ENCODE measurements around the gene CHPF.
A peak's percentile ranks its signal among the peaks of the same experiment; 100 is the strongest.

The CHPF gene

DNA sequence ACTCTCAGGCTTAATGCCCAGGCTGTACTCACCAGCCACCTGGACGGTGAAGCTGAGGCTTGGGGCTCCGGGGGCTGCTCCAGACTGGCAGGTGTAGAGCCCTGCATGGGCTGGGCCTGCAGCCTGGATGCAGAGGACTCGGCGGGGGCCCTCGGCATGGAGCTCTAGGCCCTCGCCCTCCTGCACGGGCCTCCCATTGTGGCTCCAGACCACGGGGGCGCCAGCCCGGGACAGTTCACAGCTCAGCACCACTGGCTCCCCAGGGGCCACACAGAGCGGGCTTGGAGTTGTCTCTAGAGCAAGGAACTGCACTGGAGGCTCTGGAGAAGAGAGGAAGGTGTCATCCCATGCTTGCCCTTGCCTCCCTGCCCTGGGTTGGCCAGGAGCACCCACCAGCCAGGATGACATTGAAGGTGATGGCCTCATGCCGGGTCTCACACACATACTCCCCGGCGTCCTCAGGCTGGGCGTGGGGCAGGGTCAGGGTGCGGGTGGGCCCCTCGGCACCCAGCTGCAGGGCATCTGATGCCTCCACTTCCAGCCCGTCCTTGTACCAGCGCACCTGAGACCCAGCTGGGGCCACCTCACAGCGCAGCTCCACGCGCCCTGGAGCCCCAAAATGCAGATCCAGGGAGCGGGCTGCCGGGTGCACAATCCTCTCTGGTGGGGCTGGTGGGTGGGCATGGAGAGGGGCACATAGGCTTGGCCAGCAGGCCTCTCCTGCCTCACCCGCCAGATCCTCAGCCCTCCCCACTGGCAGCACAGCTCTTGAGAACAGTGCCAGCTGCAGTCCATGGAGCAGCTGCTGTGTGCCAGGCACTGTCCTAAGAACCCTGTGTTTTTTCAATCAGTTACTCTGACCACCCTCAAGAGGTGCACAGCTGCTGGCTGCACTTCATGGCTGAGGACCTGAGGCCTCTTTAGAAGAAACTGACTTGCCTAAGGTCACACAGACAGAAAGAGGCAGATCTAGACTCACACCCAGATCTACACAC is 14.5 kb upstream of the CHPF start:
- Histone ChIP-seq H3K27me3 (ENCODE audit: control insufficient read depth, insufficient read depth, low read length) (peaks cover 13% of the 10 kb centered on the region), H3K36me3 (ENCODE audit: control insufficient read depth, insufficient read depth, low read length) (peaks cover 35% of the 10 kb centered on the region), H3K27ac (ENCODE audit: low read depth, low read length) (no peak overlapping the region), H3K4me3 (ENCODE audit: low read depth, low read length) (no peak overlapping the region), H3K9me3 (ENCODE audit: control insufficient read depth, insufficient read depth, low read depth, low read length) (no peaks in the 10 kb centered on the region), H3K9ac (ENCODE audit: low read length) (no peak overlapping the region), H3K4me1 (ENCODE audit: control insufficient read depth, insufficient read depth, low read length) (peaks cover 34% of the 10 kb centered on the region)

DNA sequence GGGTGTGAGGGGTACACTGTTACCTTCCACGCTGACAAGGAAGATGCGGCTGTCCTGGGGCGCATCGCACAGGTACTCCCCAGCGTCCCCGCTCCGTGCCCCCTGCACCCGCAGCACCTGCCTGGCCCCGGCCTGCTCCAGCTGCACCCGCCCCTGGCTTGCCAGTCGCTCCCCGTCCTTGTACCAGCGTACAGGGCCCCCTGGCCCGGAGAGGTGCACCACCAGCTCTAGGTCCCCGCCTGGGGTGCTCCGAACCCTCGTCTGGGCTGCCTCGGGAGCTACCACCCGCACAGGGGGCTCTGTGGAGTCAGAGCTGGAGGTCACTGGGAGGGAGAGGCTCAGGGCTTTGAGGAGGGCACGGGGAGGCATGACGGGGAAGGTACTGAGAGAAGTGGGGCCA is 13.7 kb upstream of the CHPF start:
- no peaks in the 10 kb centered on the region for H3K9me3 ChIP-seq (ENCODE audit: control insufficient read depth, insufficient read depth, low read depth, low read length)
- H3K27ac ChIP-seq (ENCODE audit: low read depth, low read length), result no peak overlapping the region
- peaks cover 30% of the 10 kb centered on the region for H3K4me1 ChIP-seq (ENCODE audit: control insufficient read depth, insufficient read depth, low read length)
- H3K27me3 ChIP-seq (ENCODE audit: control insufficient read depth, insufficient read depth, low read length), result peaks cover 17% of the 10 kb centered on the region
- H3K9ac ChIP-seq (ENCODE audit: low read length), result no peak overlapping the region
- H3K36me3 ChIP-seq (ENCODE audit: control insufficient read depth, insufficient read depth, low read length), result peaks cover 27% of the 10 kb centered on the region
- H3K4me3 ChIP-seq (ENCODE audit: low read depth, low read length), result no peak overlapping the region

DNA sequence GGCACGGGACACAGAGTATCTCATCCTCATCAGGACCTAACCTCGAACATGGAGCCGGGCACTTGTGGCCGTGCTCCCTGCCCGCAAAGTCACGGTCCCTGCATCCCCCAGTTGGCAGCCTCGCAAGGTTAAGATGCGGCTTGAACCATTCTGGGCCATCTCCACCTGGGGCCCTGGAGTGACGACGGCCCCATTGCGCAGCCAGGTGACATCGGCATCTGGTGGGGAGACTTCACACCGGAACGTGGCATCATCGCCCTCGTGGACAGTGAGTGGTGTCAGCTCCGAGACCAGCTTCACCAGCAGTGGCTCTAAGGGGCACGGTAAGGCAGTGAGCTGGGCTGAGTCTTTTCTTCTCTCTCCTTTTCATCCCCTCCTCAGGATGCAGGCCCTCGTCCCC is 12.8 kb upstream of the CHPF start:
- H3K27ac ChIP-seq (ENCODE audit: low read depth, low read length), result no peak overlapping the region
- no peak overlapping the region for H3K9ac ChIP-seq (ENCODE audit: low read length)
- peaks cover 22% of the 10 kb centered on the region for H3K4me1 ChIP-seq (ENCODE audit: control insufficient read depth, insufficient read depth, low read length)
- peaks cover 21% of the 10 kb centered on the region for H3K36me3 ChIP-seq (ENCODE audit: control insufficient read depth, insufficient read depth, low read length)
- no peaks in the 10 kb centered on the region for H3K9me3 ChIP-seq (ENCODE audit: control insufficient read depth, insufficient read depth, low read depth, low read length)
- peaks cover 17% of the 10 kb centered on the region for H3K27me3 ChIP-seq (ENCODE audit: control insufficient read depth, insufficient read depth, low read length)
- no peak overlapping the region for H3K4me3 ChIP-seq (ENCODE audit: low read depth, low read length)

DNA sequence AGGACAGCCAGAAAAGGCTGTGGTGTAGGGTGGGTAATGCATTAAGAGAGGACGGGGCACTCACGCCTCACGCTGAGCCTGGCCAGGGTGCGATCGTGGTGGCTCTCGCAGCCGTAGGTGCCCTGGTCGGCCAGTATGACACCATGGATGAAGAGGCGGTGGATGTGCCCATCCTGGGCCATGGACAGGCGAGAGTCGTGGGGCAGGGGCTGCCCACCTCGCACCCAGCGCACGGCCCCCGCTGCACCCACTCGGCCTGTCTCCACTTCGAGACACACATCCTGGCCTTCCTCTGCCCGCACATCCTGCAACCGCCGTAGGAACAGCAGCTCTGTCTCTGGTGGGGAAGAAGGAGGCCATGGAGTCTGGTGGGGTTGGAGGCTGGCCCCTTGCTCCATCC is 12.3 kb upstream of the CHPF start:
- no peaks in the 10 kb centered on the region for H3K9me3 ChIP-seq (ENCODE audit: control insufficient read depth, insufficient read depth, low read depth, low read length)
- no peak overlapping the region for H3K27ac ChIP-seq (ENCODE audit: low read depth, low read length)
- H3K4me1 ChIP-seq (ENCODE audit: control insufficient read depth, insufficient read depth, low read length), result peaks cover 21% of the 10 kb centered on the region
- H3K27me3 ChIP-seq (ENCODE audit: control insufficient read depth, insufficient read depth, low read length), result peaks cover 22% of the 10 kb centered on the region
- H3K9ac ChIP-seq (ENCODE audit: low read length), result no peak overlapping the region
- no peak overlapping the region for H3K4me3 ChIP-seq (ENCODE audit: low read depth, low read length)
- peaks cover 21% of the 10 kb centered on the region for H3K36me3 ChIP-seq (ENCODE audit: control insufficient read depth, insufficient read depth, low read length)

DNA sequence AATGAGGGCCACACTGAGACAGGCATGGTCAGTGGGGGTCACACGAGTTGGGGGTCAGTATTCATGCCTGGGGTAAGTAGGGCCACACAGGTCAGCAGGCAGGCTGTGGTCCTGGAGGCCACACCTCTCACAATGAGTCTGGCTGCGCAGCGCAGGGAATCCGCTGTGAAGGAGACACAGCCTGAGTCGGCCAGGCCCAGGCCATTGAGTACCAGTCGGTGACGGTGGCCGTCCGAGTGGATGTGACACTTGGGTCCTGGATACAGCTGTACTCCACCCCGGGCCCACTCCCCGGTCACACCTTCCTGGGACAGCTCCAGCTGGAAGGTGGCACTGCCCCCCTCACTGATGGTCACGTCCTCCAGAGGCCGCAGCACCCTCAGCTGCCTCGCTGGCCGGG is 10.7 kb upstream of the CHPF start:
- H3K36me3 ChIP-seq (ENCODE audit: control insufficient read depth, insufficient read depth, low read length), result peaks cover 20% of the 10 kb centered on the region
- no peak overlapping the region for H3K4me3 ChIP-seq (ENCODE audit: low read depth, low read length)
- no peak overlapping the region for H3K27ac ChIP-seq (ENCODE audit: low read depth, low read length)
- H3K9ac ChIP-seq (ENCODE audit: low read length), result no peak overlapping the region
- peaks cover 28% of the 10 kb centered on the region for H3K27me3 ChIP-seq (ENCODE audit: control insufficient read depth, insufficient read depth, low read length)
- peaks cover 12% of the 10 kb centered on the region; the same call in 1 of the 2 replicates for H3K4me1 ChIP-seq (ENCODE audit: control insufficient read depth, insufficient read depth, low read length)
- H3K9me3 ChIP-seq (ENCODE audit: control insufficient read depth, insufficient read depth, low read depth, low read length), result no peaks in the 10 kb centered on the region

DNA sequence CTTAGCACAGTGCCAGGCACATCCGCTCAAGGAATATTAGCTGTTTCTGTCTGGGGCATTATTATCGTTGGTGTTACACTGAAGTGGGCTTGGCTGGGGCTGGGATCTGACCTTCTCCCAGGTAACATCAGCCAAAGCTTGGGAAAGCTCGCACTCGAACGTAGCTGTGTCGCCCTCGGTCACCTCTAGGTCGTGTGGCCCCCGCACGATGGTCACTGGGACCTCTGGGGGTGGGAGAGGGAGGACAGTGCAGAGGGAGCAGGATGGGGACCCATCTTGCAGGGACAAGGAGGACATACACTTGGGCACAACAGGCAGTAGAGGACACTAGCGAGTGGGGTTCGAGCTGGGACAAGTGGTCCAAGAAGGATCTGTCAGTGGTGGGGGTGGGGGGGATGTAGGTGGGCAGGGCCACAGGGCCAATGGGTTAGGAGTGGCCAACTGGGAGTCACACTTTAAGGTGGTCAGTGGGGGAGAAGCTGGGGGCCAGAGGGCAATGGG is 9.9 kb upstream of the CHPF start:
- Histone ChIP-seq H3K36me3 (ENCODE audit: control insufficient read depth, insufficient read depth, low read length) (peaks cover 14% of the 10 kb centered on the region), H3K9ac (ENCODE audit: low read length) (no peak overlapping the region), H3K9me3 (ENCODE audit: control insufficient read depth, insufficient read depth, low read depth, low read length) (no peaks in the 10 kb centered on the region), H3K27me3 (ENCODE audit: control insufficient read depth, insufficient read depth, low read length) (peaks cover 28% of the 10 kb centered on the region), H3K4me3 (ENCODE audit: low read depth, low read length) (peak overlapping the region; percentile 84), H3K27ac (ENCODE audit: low read depth, low read length) (no peak overlapping the region), H3K4me1 (ENCODE audit: control insufficient read depth, insufficient read depth, low read length) (peaks cover 12% of the 10 kb centered on the region; the same call in 1 of the 2 replicates)

DNA sequence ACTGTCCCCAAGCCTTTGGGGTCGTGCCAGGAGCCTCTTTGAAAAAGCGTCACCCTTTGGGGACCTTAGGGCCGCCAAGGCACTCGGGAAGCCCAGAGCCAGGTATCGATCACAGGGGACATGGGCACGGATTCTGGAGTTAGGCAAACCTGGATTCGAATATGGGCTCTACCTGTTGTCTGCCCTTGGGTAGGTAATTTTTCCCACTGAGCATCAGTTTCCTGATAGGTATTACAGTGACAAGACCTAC is 9.5 kb upstream of the CHPF start:
- H3K9ac ChIP-seq (ENCODE audit: low read length), result peak overlapping the region; percentile 53
- peaks cover 28% of the 10 kb centered on the region for H3K27me3 ChIP-seq (ENCODE audit: control insufficient read depth, insufficient read depth, low read length)
- H3K4me1 ChIP-seq (ENCODE audit: control insufficient read depth, insufficient read depth, low read length), result peaks cover 12% of the 10 kb centered on the region; the same call in 1 of the 2 replicates
- no peaks in the 10 kb centered on the region for H3K9me3 ChIP-seq (ENCODE audit: control insufficient read depth, insufficient read depth, low read depth, low read length)
- peak overlapping the region; percentile 84 for H3K4me3 ChIP-seq (ENCODE audit: low read depth, low read length)
- H3K36me3 ChIP-seq (ENCODE audit: control insufficient read depth, insufficient read depth, low read length), result peaks cover 17% of the 10 kb centered on the region
- H3K27ac ChIP-seq (ENCODE audit: low read depth, low read length), result no peak overlapping the region

DNA sequence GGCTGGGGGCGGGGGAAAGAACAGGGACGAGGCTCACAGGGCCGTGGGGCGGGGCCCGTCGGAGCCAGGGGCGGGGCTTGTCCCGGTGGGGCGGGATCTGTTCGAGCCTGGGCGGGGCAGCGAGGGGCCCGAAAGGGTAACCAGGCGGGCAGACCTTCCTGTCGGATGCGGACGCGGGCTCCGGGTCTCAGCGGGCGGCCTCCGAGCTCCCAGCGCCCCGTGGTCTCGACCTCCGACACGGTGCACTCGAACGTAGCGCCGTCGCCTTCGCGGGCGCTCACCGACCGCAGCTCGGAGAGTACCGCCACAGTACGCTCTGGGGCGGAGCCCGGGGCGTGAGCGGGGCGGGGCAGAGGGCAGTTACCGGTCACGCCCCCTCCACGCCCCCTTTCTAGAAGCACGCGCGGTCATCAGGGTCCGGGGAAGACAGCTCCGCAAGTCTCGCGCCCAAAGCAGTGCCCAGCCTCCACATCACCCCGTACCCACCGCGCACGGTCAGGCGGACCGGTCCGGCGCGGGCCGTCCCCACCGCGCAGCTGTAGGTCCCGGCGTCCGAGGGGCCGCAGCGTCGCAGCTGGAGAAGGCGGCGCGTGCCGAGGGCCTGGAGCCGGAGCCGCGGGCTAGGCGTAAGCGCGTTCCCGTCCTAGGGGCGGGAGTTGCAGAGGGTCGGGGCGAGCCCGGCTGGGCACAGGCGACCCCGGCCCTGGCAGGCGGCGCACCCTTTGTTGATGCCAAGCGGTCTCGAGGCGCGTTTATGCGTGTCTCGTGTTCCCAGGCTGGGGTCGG is 9.0 kb upstream of the CHPF start:
- peak overlapping the region; percentile 73 for H3K9ac ChIP-seq (ENCODE audit: low read length)
- H3K27me3 ChIP-seq (ENCODE audit: control insufficient read depth, insufficient read depth, low read length), result peaks cover 28% of the 10 kb centered on the region
- peaks cover 21% of the 10 kb centered on the region for H3K36me3 ChIP-seq (ENCODE audit: control insufficient read depth, insufficient read depth, low read length)
- peak overlapping the region; percentile 84 for H3K4me3 ChIP-seq (ENCODE audit: low read depth, low read length)
- no peak overlapping the region for H3K27ac ChIP-seq (ENCODE audit: low read depth, low read length)
- no peaks in the 10 kb centered on the region for H3K9me3 ChIP-seq (ENCODE audit: control insufficient read depth, insufficient read depth, low read depth, low read length)
- H3K4me1 ChIP-seq (ENCODE audit: control insufficient read depth, insufficient read depth, low read length), result peaks cover 12% of the 10 kb centered on the region; the same call in 1 of the 2 replicates

DNA sequence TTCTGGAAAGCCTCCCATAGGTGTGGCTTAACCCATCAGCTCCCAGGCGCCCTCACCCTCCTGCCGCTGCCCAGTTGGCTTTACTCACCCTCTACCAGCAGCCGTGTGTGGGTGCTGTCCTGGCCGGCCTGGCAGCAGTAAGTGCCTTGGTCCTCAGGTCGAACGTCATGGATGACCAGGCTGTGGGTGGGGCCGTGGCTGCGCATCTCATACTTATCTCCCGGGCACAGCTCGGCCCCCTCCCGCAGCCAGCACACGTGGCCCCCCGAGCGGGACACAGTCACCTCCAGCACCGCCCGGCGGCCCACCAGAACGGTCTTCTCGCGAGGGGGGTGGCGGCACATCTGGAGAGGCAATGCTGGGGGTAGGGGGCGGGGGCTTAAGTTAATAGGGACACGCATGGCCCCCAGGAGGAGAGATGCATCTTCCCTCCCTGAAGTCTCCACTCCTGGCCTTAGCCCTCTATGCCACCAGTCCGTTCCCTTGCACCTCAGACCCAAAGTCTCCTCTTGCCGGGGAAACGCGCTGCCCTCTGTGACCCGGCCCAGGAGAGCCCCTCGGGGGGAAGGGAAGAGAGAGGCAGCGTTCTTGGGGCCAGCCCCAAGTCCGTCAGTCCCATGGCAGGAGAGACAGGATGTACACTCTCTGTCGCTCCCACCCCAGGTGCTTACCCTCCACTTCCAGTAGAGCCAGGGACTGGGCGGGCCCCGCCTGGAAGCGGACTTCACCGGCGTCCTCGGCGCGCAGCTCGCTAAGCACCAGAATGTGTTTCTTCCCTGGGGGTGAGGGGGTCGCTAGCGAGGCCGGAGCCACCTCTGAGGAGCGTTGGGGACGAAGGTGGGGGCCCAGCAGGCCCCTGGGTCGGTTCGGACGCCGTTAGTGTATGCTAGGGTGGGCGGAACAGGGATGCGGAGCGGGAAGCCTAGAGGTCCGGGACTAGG is 8.1 kb upstream of the CHPF start:
- peaks cover 28% of the 10 kb centered on the region for H3K27me3 ChIP-seq (ENCODE audit: control insufficient read depth, insufficient read depth, low read length)
- H3K9me3 ChIP-seq (ENCODE audit: control insufficient read depth, insufficient read depth, low read depth, low read length), result no peaks in the 10 kb centered on the region
- H3K36me3 ChIP-seq (ENCODE audit: control insufficient read depth, insufficient read depth, low read length), result peaks cover 19% of the 10 kb centered on the region
- peak overlapping the region; percentile 73 for H3K9ac ChIP-seq (ENCODE audit: low read length)
- H3K27ac ChIP-seq (ENCODE audit: low read depth, low read length), result peak overlapping the region; percentile 48; the same call in 1 of the 2 replicates
- H3K4me1 ChIP-seq (ENCODE audit: control insufficient read depth, insufficient read depth, low read length), result peaks cover 12% of the 10 kb centered on the region; the same call in 1 of the 2 replicates
- H3K4me3 ChIP-seq (ENCODE audit: low read depth, low read length), result peak overlapping the region; percentile 84

DNA sequence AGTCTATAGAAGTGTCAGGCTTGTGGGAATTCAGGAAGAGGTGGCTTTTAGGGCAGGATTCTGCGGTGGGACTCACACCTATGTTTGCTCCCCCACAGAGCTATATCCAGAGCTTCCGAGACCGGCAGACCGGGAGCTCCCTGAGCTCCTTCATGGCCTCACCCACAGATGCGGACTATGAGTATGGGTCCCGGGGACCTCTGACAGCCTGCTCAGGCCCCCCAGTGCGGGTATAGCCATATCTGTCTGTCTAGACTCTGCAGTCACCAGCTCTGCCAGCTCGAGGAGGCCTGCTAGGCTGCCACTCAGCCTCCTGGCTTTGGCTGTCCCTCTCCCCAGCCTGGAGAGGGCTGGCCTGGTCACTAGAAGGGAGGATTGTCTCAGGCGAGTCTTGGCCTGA is 6.0 kb upstream of the CHPF start:
- H3K27me3 ChIP-seq (ENCODE audit: control insufficient read depth, insufficient read depth, low read length), result peaks cover 47% of the 10 kb centered on the region
- H3K27ac ChIP-seq (ENCODE audit: low read depth, low read length), result no peak overlapping the region
- H3K4me3 ChIP-seq (ENCODE audit: low read depth, low read length), result no peak overlapping the region
- H3K4me1 ChIP-seq (ENCODE audit: control insufficient read depth, insufficient read depth, low read length), result peaks cover 13% of the 10 kb centered on the region; the same call in 1 of the 2 replicates
- no peaks in the 10 kb centered on the region for H3K9me3 ChIP-seq (ENCODE audit: control insufficient read depth, insufficient read depth, low read depth, low read length)
- H3K36me3 ChIP-seq (ENCODE audit: control insufficient read depth, insufficient read depth, low read length), result peaks cover 11% of the 10 kb centered on the region; the same call in 1 of the 2 replicates
- H3K9ac ChIP-seq (ENCODE audit: low read length), result no peak overlapping the region

All from HUES6 (cell line).